NCI-H1105 (cell line): ENCODE measurements around the gene ERI3.
"Not testable (repeated sequence)": the region's sequence is repeated elsewhere in the genome, so short reads cannot be mapped to it uniquely, and the experiment has no call there.

Source experiments
- DNase-seq: peaks from one replicate; lab custom pipeline; 2025; lab: John Stamatoyannopoulos, UW

The ERI3 gene

DNA sequence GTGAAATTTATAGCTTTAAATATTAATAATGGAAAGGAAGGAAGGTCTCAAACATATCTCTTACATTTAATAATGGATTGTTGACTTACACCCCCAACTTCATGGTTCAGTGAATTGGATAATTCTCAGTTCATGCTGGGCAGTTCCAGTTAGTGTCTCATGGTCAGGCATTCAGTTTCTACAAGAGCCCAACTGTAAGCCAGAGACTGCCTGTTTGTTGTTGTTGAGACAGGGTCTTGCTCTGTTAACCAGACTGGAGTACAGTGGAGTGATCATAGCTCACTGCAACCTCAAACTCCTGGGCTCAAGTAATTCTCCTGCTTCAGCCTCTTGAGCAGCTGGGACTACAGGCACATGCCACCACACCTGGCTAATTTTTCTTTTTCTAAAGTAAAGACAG, 146.8 kb downstream of the ERI3 start:
- DNase-seq = no peak

- not testable (repeated sequence) for DNase-seq
These were observed 148.5 kb downstream of the ERI3 start for GRCh38 chr1:44206545-44206944.

DNA sequence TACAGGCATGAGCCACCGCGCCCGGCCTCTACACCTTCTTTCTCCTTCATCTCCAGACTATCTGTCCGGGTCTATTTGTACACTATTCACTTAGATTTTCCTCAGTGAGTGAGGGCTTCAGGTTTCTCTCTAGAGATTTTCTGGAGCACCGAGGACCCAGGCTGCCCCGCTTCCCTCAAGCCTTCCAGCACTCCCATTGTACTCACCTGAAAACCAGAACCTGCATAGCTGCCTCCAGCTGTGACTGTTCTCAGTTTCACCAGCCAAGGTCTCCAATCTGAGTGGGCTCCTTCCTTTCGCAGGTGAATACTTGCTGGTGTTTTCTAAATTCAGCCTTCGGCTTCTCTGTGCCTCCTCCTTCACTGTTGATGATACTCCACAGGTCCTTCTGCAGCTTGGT, 154.7 kb downstream of the ERI3 start:
- no peak for DNase-seq

DNA sequence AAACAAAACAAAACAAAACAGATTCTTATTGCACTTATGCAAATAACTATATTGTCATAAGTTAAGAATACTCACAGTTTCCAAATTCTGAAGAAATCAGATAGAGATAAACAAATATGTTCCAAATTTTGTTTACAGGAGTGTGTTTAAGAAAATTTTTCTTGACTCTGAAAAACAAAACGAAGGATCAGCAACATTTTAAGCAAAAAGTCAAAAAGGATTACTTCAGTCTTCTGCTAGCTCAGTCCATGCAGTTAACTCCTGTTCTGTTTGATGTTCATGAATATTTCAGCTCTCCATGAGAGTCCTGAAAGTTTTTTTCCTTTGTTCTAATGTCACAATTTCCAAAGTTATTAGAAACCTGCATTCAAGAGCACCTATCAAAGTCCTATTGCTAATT, 180.4 kb downstream of the ERI3 start:
- no peak for DNase-seq
